Measurements from ENCODE around the gene SLC52A1. TPM values are rescaled to one million over a fixed set of nuclear protein-coding genes. Genes with fewer than 3 reads are reported as not detected.

Gene SLC52A1
- total and polyA plus RNA-seq, 7 donors: 0.23 to 0.74 TPM; not detected in 5

DNA sequence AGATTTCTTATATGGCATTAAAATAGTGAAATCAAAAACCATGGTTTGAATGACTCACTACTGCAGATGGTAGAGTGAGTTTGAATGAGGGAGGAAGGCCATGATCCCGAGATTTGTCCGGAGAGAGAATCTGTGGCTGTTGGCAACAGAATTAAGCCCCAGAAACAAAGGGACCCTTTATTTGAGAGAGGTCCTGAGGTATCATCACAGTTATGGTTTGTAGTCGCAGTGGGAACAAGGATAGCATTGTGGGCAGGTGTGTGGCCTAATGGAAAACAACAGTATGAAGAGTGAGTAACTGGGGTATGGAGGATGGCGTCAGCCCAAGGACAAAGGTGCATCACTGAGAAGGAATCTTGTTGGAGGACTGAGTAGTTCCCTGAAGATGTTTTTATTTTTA is 34.5 kb upstream of the SLC52A1 start:
- 78 to 85% methylated on average over 4 of the region's 4 CpGs for whole genome bisulfite sequencing, 2 donors
- Histone ChIP-seq H3K27ac (no peak overlapping the region), H3K4me1 (no peaks in the 10 kb centered on the region), H3K27me3 (no peaks in the 10 kb centered on the region), H3K4me3 (no peak overlapping the region), H3K9me3 (no peaks in the 10 kb centered on the region), H3K36me3 (no peaks in the 10 kb centered on the region)
- intact Hi-C loops (cut with DNase I): no loop called here
- DNase-seq: no peak
- TF ChIP-seq, protein P1, sequence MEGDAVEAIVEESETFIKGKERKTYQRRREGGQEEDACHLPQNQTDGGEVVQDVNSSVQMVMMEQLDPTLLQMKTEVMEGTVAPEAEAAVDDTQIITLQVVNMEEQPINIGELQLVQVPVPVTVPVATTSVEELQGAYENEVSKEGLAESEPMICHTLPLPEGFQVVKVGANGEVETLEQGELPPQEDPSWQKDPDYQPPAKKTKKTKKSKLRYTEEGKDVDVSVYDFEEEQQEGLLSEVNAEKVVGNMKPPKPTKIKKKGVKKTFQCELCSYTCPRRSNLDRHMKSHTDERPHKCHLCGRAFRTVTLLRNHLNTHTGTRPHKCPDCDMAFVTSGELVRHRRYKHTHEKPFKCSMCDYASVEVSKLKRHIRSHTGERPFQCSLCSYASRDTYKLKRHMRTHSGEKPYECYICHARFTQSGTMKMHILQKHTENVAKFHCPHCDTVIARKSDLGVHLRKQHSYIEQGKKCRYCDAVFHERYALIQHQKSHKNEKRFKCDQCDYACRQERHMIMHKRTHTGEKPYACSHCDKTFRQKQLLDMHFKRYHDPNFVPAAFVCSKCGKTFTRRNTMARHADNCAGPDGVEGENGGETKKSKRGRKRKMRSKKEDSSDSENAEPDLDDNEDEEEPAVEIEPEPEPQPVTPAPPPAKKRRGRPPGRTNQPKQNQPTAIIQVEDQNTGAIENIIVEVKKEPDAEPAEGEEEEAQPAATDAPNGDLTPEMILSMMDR (IDR thresholded peaks at IDR 0.05): no peak
- TF ChIP-seq POLR2AphosphoS5 (IDR thresholded peaks at IDR 0.05) (no peak), EP300 (IDR thresholded peaks at IDR 0.05) (no peak), POLR2A (IDR thresholded peaks at IDR 0.05) (no peak)

DNA sequence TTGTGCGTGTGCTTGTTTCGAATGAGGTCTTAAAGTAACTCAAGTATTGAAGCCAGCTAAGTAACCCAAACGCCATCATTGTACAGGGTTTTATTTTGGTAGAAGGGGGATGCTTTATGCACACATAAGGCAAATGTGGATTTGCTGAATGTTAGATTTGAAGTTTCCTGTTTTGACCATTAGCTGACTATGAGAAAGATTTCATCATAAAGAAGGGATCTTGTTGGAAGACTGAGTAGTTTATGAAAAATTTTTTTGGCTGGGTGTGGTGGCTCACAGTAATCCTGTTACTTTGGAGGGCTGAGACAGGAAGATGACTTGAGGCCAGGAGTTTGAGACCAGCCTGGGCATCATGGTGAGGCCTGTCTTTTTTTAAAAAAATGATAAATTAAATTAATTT is 33.0 kb upstream of the SLC52A1 start:
- H3K9me3 ChIP-seq: no peaks in the 10 kb centered on the region
- no peaks in the 10 kb centered on the region for H3K27me3 ChIP-seq
- no peak overlapping the region for H3K4me3 ChIP-seq
- no peaks in the 10 kb centered on the region for H3K36me3 ChIP-seq
- TF ChIP-seq POLR2A (IDR thresholded peaks at IDR 0.05) (no peak), POLR2AphosphoS5 (IDR thresholded peaks at IDR 0.05) (no peak), EP300 (IDR thresholded peaks at IDR 0.05) (no peak)
- TF ChIP-seq, protein P1 (IDR thresholded peaks at IDR 0.05): no peak
- DNase-seq: no peak
- intact Hi-C loops (cut with DNase I): no loop called here
- no peak overlapping the region for H3K27ac ChIP-seq
- 95 to 97% methylated on average over 3 of the region's 3 CpGs for WGBS, 2 donors
- no peaks in the 10 kb centered on the region for H3K4me1 ChIP-seq

DNA sequence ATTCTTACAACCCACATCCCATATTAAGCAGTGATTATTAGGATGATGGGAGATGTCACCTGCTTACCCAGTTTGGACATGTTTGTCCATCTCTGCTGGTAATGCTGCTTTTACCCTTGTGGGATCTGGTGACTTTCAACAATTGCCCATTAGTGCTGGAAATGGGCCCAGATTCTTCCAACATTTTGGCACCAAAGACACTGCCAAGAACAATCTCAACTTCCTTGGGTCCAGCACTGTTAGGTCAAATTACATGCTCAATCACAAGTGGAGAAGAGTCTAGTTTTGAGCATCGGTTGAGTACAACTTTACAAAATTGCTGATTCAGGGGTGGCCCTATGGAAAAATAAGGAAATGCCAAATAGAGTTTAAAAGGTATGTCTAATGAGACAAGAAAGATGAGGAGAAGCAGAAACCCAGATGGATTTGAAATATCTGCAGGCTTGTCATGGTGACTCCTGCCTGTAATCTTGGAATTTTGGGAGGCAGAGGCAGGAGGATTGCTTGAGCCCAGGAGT is 30.1 kb upstream of the SLC52A1 start:
- no peak for TF ChIP-seq POLR2A (IDR thresholded peaks at IDR 0.05)
- TF ChIP-seq EP300 (IDR thresholded peaks at IDR 0.05): no peak
- TF ChIP-seq POLR2AphosphoS5 (IDR thresholded peaks at IDR 0.05): no peak
- TF ChIP-seq, protein P1 (IDR thresholded peaks at IDR 0.05): no peak
- intact Hi-C loops (cut with DNase I): no loop called here
- no peaks in the 10 kb centered on the region for H3K36me3 ChIP-seq
- no peak for DNase-seq
- H3K27me3 ChIP-seq: no peaks in the 10 kb centered on the region
- H3K27ac ChIP-seq: no peak overlapping the region
- WGBS, 2 donors: 67 to 85% methylated on average over 1 of the region's 1 CpG
- H3K4me1 ChIP-seq: no peaks in the 10 kb centered on the region
- H3K4me3 ChIP-seq: no peak overlapping the region
- no peaks in the 10 kb centered on the region for H3K9me3 ChIP-seq

DNA sequence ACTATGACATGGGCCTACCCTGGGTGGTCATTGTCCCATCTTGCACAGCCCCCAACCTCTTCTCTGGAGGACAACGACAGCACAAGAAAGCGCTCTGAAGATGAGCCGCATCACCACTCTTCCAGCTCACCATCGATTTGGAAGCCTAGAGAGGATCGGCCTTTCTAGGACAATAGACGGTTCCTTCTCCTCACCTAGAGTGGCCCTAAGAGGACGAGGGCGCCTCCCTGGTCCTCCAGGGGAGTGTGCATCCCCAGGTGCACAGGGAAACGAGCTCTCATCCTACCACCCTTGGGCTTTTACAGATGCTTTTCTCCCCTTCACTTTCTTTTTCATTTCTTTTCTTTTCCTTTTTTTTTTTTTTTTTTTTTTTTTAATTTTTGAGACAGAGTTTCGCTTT is 20.3 kb upstream of the SLC52A1 start:
- no peak for DNase-seq
- Histone ChIP-seq H3K27me3 (no peaks in the 10 kb centered on the region), H3K4me1 (peaks cover 0 to under 1% (median 0%) of the 10 kb centered on the region in 4 donors), H3K9me3 (no peaks in the 10 kb centered on the region), H3K4me3 (no peak overlapping the region), H3K27ac (no peak overlapping the region), H3K36me3 (no peaks in the 10 kb centered on the region)
- 92% methylated on average over 10 of the region's 10 CpGs for WGBS, 2 donors
- TF ChIP-seq, protein P1 (IDR thresholded peaks at IDR 0.05): no peak
- no peak for TF ChIP-seq POLR2AphosphoS5 (IDR thresholded peaks at IDR 0.05)
- no peak for TF ChIP-seq EP300 (IDR thresholded peaks at IDR 0.05)
- TF ChIP-seq POLR2A (IDR thresholded peaks at IDR 0.05): no peak
- intact Hi-C loops (cut with DNase I): no loop called here

DNA sequence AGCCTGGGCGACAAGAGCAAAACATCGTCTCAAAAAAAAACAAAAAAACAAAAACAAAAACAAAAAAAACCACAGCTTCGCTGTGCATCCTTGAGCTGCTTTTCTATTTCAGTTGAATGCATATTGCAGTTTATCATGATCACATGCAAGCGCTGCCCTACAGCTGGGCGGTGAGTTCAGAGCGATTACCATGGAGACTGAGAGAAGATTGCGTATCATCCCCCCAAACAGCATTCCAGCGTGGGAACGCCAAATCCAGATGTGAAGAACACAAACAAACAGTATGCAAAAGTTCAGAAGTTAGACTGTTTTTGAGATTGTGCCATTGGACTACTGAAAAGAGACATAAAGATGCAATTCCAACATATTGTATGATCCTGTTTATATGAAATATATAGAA is 15.1 kb upstream of the SLC52A1 start:
- intact Hi-C loops (cut with DNase I): no loop called here
- Histone ChIP-seq H3K27me3 (no peaks in the 10 kb centered on the region), H3K36me3 (no peaks in the 10 kb centered on the region), H3K4me3 (no peak overlapping the region), H3K4me1 (peaks cover 0 to 22% (median 15%) of the 10 kb centered on the region in 4 donors), H3K9me3 (no peaks in the 10 kb centered on the region), H3K27ac (peak overlapping the region in 3 of 4 donors; percentile 67 to 82 (median 79))
- DNase-seq: no peak
- WGBS, 2 donors: 71 to 77% methylated on average over 9 of the region's 9 CpGs
- TF ChIP-seq POLR2AphosphoS5 (IDR thresholded peaks at IDR 0.05) (no peak), POLR2A (IDR thresholded peaks at IDR 0.05) (no peak), EP300 (IDR thresholded peaks at IDR 0.05) (no peak)
- TF ChIP-seq, protein P1 (IDR thresholded peaks at IDR 0.05): no peak

Measured in sigmoid colon (tissue), 7 donors.